HG03460 (cell line): Measurements from ENCODE around the gene DENND1A.

Source experiments
- ATAC-seq: cut with Tn5 transposase; IDR thresholded peaks from one replicate; pipeline ENCODE4 v1.9.1; 2021; ENCODE audit not compliant: unreplicated experiment

DENND1A gene

GRCh38 chr9:123382653-123383511 is 547.0 kb downstream of the DENND1A start:
- no peak for ATAC-seq

GRCh38 chr9:123380852-123381705 is 548.8 kb downstream of the DENND1A start:
- no peak for ATAC-seq

- no peak for ATAC-seq
Measured at GRCh38 chr9:123378956-123379660, 550.8 kb downstream of the DENND1A start.

GRCh38 chr9:123378025-123378424 is 551.9 kb downstream of the DENND1A start:
- ATAC-seq: no peak

- no peak for ATAC-seq
Measured at GRCh38 chr9:123377211-123377971, 552.5 kb downstream of the DENND1A start.

GRCh38 chr9:123376218-123377071 is 553.5 kb downstream of the DENND1A start:
- ATAC-seq: no peak

- no peak for ATAC-seq
Measured at GRCh38 chr9:123375469-123376132, 554.3 kb downstream of the DENND1A start.

- ATAC-seq: no peak
Measured at GRCh38 chr9:123373946-123374345, 556.0 kb downstream of the DENND1A start.

- no peak for ATAC-seq
Measured at GRCh38 chr9:123373447-123373923, 556.4 kb downstream of the DENND1A start.

GRCh38 chr9:123372766-123373446 is 557.0 kb downstream of the DENND1A start:
- no peak for ATAC-seq

- no peak for ATAC-seq
Measured at GRCh38 chr9:123371805-123372590, 557.9 kb downstream of the DENND1A start.

GRCh38 chr9:123371228-123371584 is 558.7 kb downstream of the DENND1A start:
- no peak for ATAC-seq

GRCh38 chr9:123370526-123371227 is 559.2 kb downstream of the DENND1A start:
- no peak for ATAC-seq

GRCh38 chr9:123370108-123370507 is 559.8 kb downstream of the DENND1A start:
- ATAC-seq: no peak

GRCh38 chr9:123369296-123369695 is 560.6 kb downstream of the DENND1A start:
- ATAC-seq: no peak

GRCh38 chr9:123368536-123369153 is 561.3 kb downstream of the DENND1A start:
- ATAC-seq: no peak

- ATAC-seq: no peak
Measured at GRCh38 chr9:123368023-123368422, 561.9 kb downstream of the DENND1A start.
